HT-29 (cell line): ENCODE measurements around the gene RELA. TPM values are rescaled to one million over a fixed set of nuclear protein-coding genes. Genes with fewer than 3 reads are reported as not detected.

ENCODE experiments used
- DNase-seq: peaks from one replicate; pipeline ENCODE4 v3.0.0-alpha.2; 2015; ENCODE audit warnings: low spot score
- small RNA-seq: library from RNA; depleted of rRNA; stranded (forward); fragments of <200 nt; gene quantifications from one replicate; pipeline ENCODE3, GENCODE V24; 2014
- total RNA-seq: library from RNA; depleted of rRNA; stranded (reverse); fragments of >200 nt; shearing (Covaris generic); gene quantifications from 2 replicates; pipeline ENCODE4 v1.2.3, GENCODE V29; 2014; rRNA removed

RELA gene
- total RNA-seq, 1 experiment from 2014 or later, result 112 TPM

DNA sequence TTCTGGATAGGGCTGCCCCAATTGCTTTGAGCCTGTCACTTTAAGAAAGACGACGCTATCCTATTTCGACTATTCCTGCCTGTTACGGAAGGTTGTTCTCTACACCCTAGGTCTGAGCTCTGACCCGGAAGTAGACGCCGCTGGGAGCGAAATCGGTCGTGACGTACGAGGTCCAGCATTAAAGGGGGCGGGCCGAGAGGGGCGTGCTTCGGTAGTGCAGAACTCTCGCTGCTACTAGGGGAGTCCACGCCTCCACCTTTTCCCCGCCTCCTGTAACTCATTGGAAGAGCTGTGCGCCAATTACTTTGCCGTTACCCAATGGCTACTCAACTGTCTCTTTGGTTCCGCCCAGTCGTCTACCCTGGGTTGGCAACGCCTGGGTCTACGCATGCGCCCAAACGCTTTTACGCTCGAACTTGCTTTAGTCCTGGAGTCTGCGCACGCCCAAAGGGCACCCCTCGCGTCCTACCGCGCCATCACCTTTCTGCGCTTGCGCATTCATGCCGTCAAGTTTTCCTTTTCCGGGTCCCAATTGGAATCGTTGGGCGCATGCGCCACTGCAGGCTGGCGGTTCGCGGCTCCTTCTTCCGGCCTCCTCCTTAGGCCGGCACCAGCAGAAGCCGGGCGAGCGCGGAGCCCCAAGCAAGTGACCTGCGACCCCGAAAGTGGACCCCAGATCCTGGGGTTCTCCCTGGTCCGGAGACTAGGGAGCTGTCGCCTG lies 47.3 kb downstream of the RELA start, which contains the start of gene PCNX3:
Gene PCNX3, plus strand, starts transcription at position 548 of the 721 bp plus-strand sequence. CDS start 536 bp downstream, outside the sequence.
- DNase-seq, result peak; percentile 100

DNA sequence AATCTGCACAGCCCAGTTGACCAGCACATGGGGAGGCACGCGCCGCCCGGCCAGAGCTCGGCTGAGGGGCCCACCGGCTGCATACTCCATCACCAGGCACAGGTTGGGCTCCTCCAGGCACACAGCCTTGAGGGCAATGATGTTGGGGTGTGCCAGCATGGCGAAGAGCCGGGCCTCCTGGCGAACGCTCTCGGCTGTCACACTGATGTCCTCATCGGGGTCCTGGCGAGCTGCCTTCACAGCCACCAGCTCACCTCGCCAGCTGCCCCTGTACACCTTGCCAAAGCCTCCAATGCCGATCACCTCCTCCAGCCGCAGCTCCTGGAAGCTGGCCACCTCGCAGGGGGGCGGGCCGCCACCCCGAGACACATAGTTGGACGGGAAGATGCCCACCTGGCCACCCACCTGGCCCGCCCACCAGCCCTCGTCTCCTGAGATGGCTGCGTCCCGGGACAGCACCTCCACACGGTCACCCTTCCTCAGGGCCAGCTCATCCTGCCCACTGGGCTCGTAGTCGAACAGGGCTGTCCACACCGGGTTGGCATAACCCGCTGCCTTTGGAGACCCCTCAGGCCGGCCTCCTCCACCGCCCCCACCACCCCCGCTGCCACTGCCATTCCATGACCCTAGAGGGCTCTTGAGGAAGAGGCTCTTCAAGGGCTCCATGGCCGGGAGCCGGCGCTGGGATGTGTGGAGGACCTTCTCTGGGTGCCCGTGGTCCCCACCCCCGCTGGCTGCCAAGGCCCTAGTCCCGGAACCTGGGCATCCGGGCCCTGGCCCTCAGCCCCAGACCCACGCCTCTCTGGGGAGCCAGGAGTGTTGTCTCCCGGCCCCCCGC lies 49.4 kb downstream of the RELA start:
- DNase-seq, result peak; percentile 59

DNA sequence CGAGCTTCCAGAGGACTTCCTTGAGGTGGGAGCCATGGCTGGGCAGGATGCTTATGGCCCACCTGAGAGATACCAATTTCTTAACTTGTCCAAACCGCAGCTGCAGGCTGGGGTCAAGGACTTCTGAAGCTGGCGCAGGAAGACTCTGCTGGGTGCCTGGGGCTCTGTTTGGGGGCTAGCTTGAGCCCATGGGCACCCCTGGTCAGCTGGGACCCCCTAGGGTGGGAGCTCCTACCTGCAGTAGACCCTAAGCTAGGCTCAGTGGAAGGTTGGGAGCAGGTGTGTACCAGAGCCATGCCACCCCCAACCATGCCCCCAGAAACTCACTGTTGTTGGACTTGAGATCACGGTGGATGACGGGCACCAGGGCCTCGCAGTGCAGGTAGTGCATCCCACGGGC lies 50.0 kb downstream of the RELA start:
- no peak for DNase-seq

DNA sequence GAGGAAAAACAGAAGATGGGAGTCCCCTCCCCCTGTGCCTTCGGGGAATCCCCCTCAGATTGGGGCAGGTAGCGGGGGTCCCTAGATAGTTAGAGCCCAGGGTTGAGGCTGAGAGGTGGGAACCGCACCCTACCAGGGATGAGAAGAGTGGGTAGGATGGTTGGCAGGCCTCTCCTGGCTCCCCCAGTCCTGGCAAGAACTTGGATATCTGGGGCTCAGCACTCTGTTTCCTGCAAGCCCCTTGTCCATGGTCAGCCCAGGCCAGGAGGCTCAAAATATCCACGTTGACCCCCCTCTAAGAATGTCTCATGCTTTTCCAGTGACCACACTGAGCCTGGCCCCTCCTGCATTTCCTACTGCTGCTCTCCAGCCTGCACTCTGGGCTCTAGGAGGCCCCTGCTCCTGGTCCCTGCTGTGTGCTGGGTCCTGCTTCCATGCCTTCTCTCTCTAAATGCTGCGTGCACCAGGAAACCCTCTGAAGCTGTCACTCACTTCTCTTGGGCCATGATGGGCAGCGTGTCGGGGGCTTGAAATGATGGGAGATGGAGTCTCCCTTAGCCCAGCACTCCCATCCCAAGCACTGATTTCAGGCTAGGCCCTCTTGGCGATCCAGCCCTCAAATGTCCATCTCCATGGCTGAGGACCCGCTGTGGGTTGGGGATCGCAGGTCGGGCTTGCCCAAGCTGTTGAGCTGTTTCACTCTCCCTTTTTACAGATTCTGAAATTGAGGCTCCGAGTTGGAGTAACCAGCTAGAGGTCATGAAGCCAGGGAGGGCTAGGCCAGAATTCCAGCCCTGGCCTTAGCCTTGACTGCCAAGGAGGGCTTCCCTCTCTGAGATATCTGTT lies 50.7 kb downstream of the RELA start:
- no peak for DNase-seq

DNA sequence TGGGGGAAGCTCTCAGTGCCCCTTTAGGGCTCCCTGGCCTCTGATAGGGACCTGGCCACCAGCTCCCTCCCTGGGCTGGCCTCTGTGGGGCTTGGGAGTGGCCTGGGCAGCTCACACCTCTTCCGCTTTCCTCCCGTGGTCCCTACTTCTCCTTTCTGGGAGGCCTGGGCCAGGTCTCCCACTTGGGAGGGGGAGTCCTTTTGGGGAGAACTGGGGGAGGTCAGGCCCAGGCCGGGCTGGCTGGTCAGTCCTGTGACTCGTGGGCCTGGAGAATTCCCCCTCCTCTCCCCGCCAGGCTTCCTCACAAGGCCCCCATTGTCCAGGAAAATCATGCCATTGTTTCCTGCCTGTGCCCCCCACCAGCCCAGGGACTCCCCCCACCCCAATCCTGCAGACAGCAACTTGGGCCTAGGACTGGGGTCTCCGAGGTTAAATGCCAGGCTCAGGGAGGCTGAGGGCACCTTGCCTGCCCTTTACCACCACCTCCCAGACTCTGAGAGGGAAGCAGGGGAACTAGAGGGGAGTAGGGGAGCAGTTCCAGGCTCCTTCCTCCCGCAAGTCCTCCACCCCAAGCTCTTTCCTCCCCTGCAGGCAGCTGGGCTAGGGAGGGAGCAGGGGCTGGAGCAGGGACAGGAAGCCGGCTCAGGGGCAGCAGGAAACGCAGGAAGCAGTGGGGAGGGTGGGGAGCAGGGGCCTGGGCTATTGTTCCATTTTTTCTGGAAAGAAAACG lies 51.5 kb downstream of the RELA start:
- DNase-seq, result no peak

DNA sequence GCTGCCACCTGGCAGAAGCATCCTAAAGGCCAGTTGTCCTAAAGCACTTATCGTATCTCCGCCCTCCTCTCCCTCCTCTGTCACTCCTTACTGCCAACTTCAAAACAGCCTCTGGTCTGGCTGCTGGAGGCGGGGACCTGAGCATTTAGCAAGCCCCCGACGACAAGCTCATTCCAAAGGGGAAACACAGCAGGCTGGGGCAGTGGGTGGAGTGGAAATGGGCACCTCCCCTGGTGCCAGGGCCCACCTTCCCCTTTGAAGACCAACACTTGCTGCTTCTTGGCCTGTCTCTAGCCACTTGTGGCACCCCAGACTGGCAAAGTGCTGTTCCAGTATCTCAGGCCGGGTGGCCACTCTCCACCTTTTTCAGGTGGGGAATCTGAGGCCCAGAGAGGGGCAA lies 52.3 kb downstream of the RELA start:
- DNase-seq, result no peak

DNA sequence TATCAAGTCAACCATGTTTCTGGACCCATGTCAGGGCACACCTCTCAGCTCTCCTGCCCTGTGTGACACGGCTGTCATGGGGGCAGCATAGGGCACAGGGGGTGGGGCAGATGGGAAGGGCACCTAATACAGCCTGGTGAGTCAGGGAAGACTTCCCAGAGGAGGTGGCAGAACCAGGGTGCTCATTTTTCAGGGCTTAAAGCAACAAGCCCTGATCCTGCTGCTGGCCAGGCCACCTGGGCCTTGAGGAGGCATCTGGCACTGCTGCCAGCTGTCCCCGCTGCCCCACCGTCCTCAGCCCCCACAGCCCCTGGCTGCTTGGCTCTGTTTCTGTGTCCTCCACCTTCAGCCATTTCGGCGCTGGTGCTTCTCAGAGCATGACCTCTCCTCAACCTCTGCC lies 53.1 kb downstream of the RELA start:
- DNase-seq, result no peak

DNA sequence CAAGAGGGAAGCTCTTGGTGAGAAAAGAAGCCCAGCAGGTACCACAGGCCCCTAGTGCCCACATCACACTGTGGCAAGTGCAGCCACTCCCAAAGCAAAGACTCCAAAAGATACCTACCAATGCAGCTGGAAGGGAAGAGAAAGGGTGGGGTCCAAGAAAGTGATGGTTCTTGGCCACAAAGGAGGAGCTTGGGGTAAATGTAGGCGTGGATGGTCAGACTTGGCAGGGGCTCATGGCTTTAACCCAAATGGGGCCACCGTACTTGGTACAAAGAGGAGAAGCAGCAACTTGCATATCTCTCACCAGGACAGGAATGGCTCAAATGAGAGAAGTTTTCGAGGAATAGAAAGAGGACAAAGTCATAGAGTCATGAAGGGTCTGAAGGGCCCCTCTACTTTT lies 53.5 kb downstream of the RELA start:
- DNase-seq, result no peak

DNA sequence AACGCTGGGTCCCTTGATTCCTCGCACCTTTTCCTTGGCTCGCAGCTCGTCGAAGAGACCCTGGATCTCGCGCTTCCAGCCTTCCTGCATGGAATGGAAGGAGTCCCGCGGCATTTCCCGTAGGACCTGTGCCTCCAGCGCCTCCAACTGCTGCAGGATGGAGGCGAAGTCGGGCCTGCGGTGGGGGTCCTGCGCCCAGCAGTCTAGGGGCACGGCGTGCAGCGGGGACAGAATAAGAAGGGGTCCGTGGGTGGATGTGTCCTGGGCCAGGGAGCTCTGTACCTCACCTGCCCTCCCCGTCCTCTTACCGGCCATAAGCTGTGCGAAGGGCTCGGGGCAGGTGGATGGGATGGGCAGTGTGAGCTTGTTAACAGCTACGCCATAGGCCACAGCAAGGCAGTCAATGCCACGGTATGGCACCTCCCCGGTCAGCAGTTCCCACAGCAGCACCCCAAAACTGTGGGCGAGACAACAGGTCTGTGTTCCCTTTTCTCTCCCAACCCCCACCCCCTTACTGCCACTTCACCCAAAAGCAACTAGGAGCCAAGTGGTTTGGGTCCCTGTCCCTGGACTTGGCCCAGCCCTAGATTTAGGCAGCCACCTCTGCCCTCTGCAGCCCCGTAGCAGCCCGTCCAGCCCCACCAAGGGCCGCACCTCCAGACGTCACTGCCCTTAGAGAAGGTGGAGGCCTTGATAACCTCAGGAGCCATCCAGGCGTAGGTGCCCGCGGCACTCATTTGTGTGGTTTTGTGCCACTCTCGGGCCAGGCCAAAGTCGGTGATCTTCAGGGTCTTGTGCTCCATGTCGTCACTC lies 54.9 kb downstream of the RELA start:
- no peak for DNase-seq

DNA sequence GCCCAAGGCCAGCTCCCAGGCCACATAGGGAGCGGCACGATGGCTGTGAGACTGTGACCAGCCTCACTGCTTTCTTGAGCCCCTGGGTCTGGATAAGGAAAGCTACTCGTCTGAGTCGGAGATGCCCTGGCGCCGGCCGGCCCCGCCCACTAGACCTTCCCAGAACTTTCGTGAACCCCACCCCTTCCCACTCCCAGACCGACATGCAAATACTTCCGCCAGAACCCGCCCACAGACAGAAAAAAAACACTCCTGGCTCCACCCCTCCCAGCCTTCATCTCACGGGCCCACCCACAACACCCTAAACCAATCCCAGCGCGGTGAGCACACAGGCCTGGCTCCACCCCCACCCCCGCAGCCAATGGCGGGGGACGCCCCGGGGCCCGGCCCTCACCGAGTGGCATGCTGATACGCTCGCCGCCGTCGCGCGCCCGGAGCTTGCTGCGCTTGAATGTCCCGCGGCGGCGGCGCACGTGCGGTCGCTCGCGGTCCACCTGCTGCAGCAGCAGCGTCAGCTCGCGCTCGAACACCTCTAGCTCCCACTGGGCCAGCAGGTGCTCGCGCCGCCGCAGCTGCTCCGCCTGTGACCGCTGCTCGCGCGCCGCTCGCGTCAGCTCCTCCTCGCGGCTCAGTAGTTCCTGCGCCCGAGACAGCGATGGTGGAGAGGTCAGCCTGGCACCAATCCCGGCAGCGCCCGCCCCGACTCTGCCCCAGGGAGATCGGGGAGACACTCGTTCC lies 55.7 kb downstream of the RELA start:
- peak; percentile 97 for DNase-seq

DNA sequence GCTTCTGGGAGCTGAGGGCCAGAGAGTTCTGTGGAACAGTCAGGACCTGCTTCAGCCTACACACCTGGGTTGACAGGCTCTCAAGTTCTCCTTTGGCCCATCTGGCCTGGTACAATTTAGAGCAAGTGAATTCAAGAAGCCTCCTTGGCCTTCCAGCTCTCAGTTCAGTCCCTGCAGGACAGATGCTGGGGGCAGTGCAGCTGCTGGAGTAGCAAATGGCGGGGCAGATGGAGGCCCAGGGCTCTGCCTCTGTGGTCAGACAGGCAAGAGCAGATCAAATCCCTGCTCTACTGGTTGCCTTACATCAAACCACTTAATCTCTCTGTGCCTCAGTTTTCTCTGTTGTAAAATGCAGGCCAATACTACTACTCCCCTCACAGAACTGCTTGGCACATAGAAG lies 58.5 kb downstream of the RELA start:
- DNase-seq, result no peak

Small RNA genes within 50 kb of the gene (small RNA-seq; reads per million reads assigned to genes)
- gene MIR4489 (not detected), gene MIR4690 (not detected), gene RN7SL309P (not detected)

Other genes with a start within 250 kb of the RELA start
- gene NEAT1, start 240.1 kb downstream of the RELA start, total RNA-seq, result 50.1 and 61.5 TPM in 2 replicates
- gene MALAT1, start 163.9 kb downstream of the RELA start, total RNA-seq, result 1,827 and 2,040 TPM in 2 replicates
- gene SCYL1, start 137.8 kb downstream of the RELA start, total RNA-seq, result 177 and 182 TPM in 2 replicates
- 146 and 164 TPM in 2 replicates for gene LTBP3, start 104.6 kb downstream of the RELA start, total RNA-seq
- 137 and 158 TPM in 2 replicates for gene ZNRD2, start 92.4 kb downstream of the RELA start, total RNA-seq
- gene FAM89B, start 90.4 kb downstream of the RELA start, total RNA-seq, result 122 and 127 TPM in 2 replicates
- 125 and 149 TPM in 2 replicates for gene EHBP1L1, start 86.9 kb downstream of the RELA start, total RNA-seq
- gene KCNK7, start 67.1 kb downstream of the RELA start, total RNA-seq, result 1.2 and 2.5 TPM in 2 replicates
- gene MAP3K11, start 48.7 kb downstream of the RELA start, total RNA-seq, result 129 and 134 TPM in 2 replicates
- 87.6 and 102 TPM in 2 replicates for gene PCNX3, start 47.1 kb downstream of the RELA start, total RNA-seq
- 79.1 and 95.3 TPM in 2 replicates for gene SIPA1, start 24.8 kb downstream of the RELA start, total RNA-seq
- gene KAT5, start 49.3 kb upstream of the RELA start, total RNA-seq, result 106 and 112 TPM in 2 replicates
- 47.3 and 71.2 TPM in 2 replicates for gene RNASEH2C, start 57.9 kb upstream of the RELA start, total RNA-seq
- 18.2 and 20.2 TPM in 2 replicates for gene AP5B1, start 118.1 kb upstream of the RELA start, total RNA-seq
- gene OVOL1, start 124.1 kb upstream of the RELA start, total RNA-seq, result 42.2 and 42.8 TPM in 2 replicates
- not detected in 2 replicates for gene SNX32, start 171.0 kb upstream of the RELA start, total RNA-seq
- 2,410 and 2,611 TPM in 2 replicates for gene CFL1, start 195.3 kb upstream of the RELA start, total RNA-seq
- gene MUS81, start 197.5 kb upstream of the RELA start, total RNA-seq, result 118 and 143 TPM in 2 replicates
- gene EFEMP2, start 209.9 kb upstream of the RELA start, total RNA-seq, result 1.2 and 1.6 TPM in 2 replicates
- not detected in 2 replicates for gene CTSW, start 216.9 kb upstream of the RELA start, total RNA-seq
- 302 and 303 TPM in 2 replicates for gene FIBP, start 225.6 kb upstream of the RELA start, total RNA-seq
- gene CCDC85B, start 227.8 kb upstream of the RELA start, total RNA-seq, result 148 and 155 TPM in 2 replicates
- gene FOSL1, start 237.5 kb upstream of the RELA start, total RNA-seq, result 123 and 140 TPM in 2 replicates